Heart right ventricle (tissue), 16 donors: Measurements from ENCODE around the gene SFT2D1. TPM values are rescaled to one million over a fixed set of nuclear protein-coding genes. Genes with fewer than 3 reads are reported as not detected.

ENCODE experiments used
- ATAC-seq, 8 donors: fragments of 200-7000 bp; cut with Tn5 transposase; one replicate each; pipeline ENCODE4 v1.9.1; 2020; ENCODE audit warnings: mild to moderate bottlenecking in 8 of 8, moderate library complexity in 8 of 8, moderate number of reproducible peaks in 1 of 8
- DNase-seq, 2 donors: peaks; one replicate each; pipeline ENCODE4 v3.0.0-alpha.2; 2020
- H3K27ac ChIP-seq, 10 donors: fragments of 200-600 bp; sonication (generic) in 2 of 10; one replicate each; pipeline versions ENCODE4 v1.5.0 to v1.8.0; 2020 to 2022; ENCODE audit warnings: mild to moderate bottlenecking in 3 of 10
- H3K27me3 ChIP-seq, 7 donors: fragments of 200-600 bp; one replicate each; pipeline ENCODE4 v1.8.0; 2021 to 2022; ENCODE audit warnings: mild to moderate bottlenecking in 2 of 7
- H3K36me3 ChIP-seq, 9 donors: fragments of 200-600 bp; sonication (generic) in 1 of 9; one replicate each; pipeline versions ENCODE4 v1.5.0 to v1.8.0; 2020 to 2022; ENCODE audit warnings: mild to moderate bottlenecking in 2 of 9
- H3K4me1 ChIP-seq, 9 donors: fragments of 200-600 bp; sonication (generic) in 1 of 9; one replicate each; pipeline versions ENCODE4 v1.5.0 to v1.8.0; 2020 to 2022; ENCODE audit warnings: mild to moderate bottlenecking in 4 of 9
- H3K4me3 ChIP-seq, 10 donors: fragments of 200-600 bp; sonication (generic) in 2 of 10; one replicate each; pipeline versions ENCODE4 v1.5.0 to v1.8.0; 2020 to 2022; ENCODE audit warnings: mild to moderate bottlenecking in 7 of 10, moderate library complexity in 2 of 10
- H3K9me3 ChIP-seq, 11 donors: fragments of 200-600 bp in 10 of 11; sonication (generic) in 2 of 11; one replicate each; pipeline versions ENCODE4 v1.5.0 to v1.8.0; 2013 to 2022; ENCODE audit warnings: mild to moderate bottlenecking in 2 of 11, control low read depth in 1 of 11, moderate library complexity in 1 of 11
- CTCF ChIP-seq, 9 donors: fragments of 200-600 bp; sonication (generic) in 2 of 9; IDR thresholded peaks; one replicate each; pipeline versions ENCODE4 v1.5.0 to v1.8.0; 2021 to 2022; ENCODE audit warnings: antibody characterized with exemption in 9 of 9, mild to moderate bottlenecking in 5 of 9, moderate library complexity in 1 of 9
- WGBS, 2 donors: extraction: QIAGEN DNeasy Blood & Tissue Kit; methylation state at CpG; one replicate each; pipeline ENCODE4 v1.1.7; 2013; ENCODE audit warnings: inconsistent platforms in 1 of 2; 5-methylcytosine and 5-hydroxymethylcytosine counted together
- intact Hi-C, 10 donors: fragments of 100-400 bp; cut with DNase I; formaldehyde crosslinking; loops; one replicate each; pipeline versions ENCODE4 v1.11.1 to v1.14.2; 2022
- polyA plus RNA-seq, 2 donors: library from polyadenylated mRNA; stranded (reverse); fragments of 200-250 nt; gene quantifications; one replicate each; pipeline ENCODE4 v1.2.3, GENCODE V29; 2013
- total RNA-seq, 10 donors: library from RNA; stranded (reverse); fragmentation: NEBNext Ultra II Directional in 3 of 10; extraction: Animal tissue kit (Norgen Biotek cat#: 25700) in 3 of 10; gene quantifications; one replicate each; pipeline versions ENCODE4 v1.2.1 to v1.2.4, GENCODE V29; 2021 to 2023
- donor health status: Arrhythmogenic right ventricular cardiomyopathy.
- donor health status: ischemic (EF 13 %, LVEDD 7.1; RV severe dilation, severe dysfunction).
- donor health status: healthy with polysubstance abuse.
- donor health status: DM: no; HTN: yes; CAD: no.
- donor health status: DM: no; HTN: no; CAD: no.
- donor health status: ischemic (EF 25% LVEDD 6.9; RV normal size, moderate dysfunction).
- donor health status: ischemic (EF 25% LVEDD 5.7; RV mildly dilated, moderate dysfunction).
- donor health status: healthy.
- donor health status: DM: yes; HTN: yes; CAD: no.
- donor health status: Ischemic cardiomyopathy.
- donor health status: ischemic (EF 35%, LVEDD 5.7; RV mildly dilated, moderate dysfunction).
- donor health status: nonischemic (EF 11% LVEDD 7.7; RV severe dilation, severe dysfunction).
- donor health status: DM: yes; HTN: yes; CAD: no.
- donor health status: PGD.
- donor health status: ischemic (EF 29% LVEDD 5.4; RV normal size, mild dysfunction).
- donor health status: nonischemic (EF 23%, LVEDD 6.1; RV moderate dilation, normal function).

The SFT2D1 gene
- total and polyA plus RNA-seq, 12 donors: 15.6 to 43.6 (median 22.1) TPM

GRCh38 chr6:166343150-166343487, 774 bp upstream of the SFT2D1 start:
- intact Hi-C loops: loop anchor here in 6 of 10 donors (2.0 to 5.0 kb wide), 2 partner anchors 39 to 40 kb away; partner anchors contain the start of gene MPC1 (in 6 of the 6)
- no peaks in the 10 kb centered on the region for H3K9me3 ChIP-seq
- peak overlapping the region; percentile 90 to 99 (median 94) for H3K4me3 ChIP-seq
- WGBS, 2 donors: 47 to 54% methylated on average over 3 of the region's 3 CpGs
- no peak for TF ChIP-seq CTCF (IDR thresholded peaks at IDR 0.05)
- H3K27me3 ChIP-seq: no peaks in the 10 kb centered on the region
- ATAC-seq (no peak), DNase-seq (no peak)
- peak overlapping the region; percentile 75 to 99 (median 95) for H3K27ac ChIP-seq
- H3K4me1 ChIP-seq: peaks cover 11 to 48% (median 34%) of the 10 kb centered on the region in 9 donors
- H3K36me3 ChIP-seq: peaks cover 0 to 5% (median 0%) of the 10 kb centered on the region in 9 donors

GRCh38 chr6:166341977-166342348, 382 bp downstream of the SFT2D1 start:
- TF ChIP-seq CTCF (IDR thresholded peaks at IDR 0.05): no peak

GRCh38 chr6:166341464-166341863, 881 bp downstream of the SFT2D1 start:
- WGBS, 2 donors: 26 to 32% methylated on average over 7 of the region's 7 CpGs

More at GRCh38 chr6:166341977-166342348, 382 bp downstream of the SFT2D1 start:
- DNase-seq (no peak), ATAC-seq (peak in 7 of 8 donors; percentile 1 to 11 (median 6))
- Histone ChIP-seq H3K9me3 (no peaks in the 10 kb centered on the region), H3K4me3 (peak overlapping the region; percentile 90 to 99 (median 94)), H3K36me3 (peaks cover 0 to 17% (median 0%) of the 10 kb centered on the region in 9 donors), H3K27me3 (no peaks in the 10 kb centered on the region), H3K4me1 (peaks cover 11 to 59% (median 39%) of the 10 kb centered on the region in 9 donors), H3K27ac (peak overlapping the region; percentile 75 to 99 (median 95))
- intact Hi-C loops: loop anchor here in 6 of 10 donors (2.0 to 5.0 kb wide), 2 partner anchors 40 to 41 kb away; partner anchors contain the start of gene MPC1 (in 6 of the 6)
- 0% methylated on average over 16 of the region's 16 CpGs for WGBS, 2 donors

GRCh38 chr6:166338854-166339253, 3.5 kb downstream of the SFT2D1 start:
- no peak for TF ChIP-seq CTCF (IDR thresholded peaks at IDR 0.05)
- ATAC-seq: no peak
- intact Hi-C loops: loop anchor here in 1 of 10 donors (5.0 kb wide), 1 partner anchor 48 kb away; no protein-coding TSS in a partner anchor
- Histone ChIP-seq H3K27me3 (no peaks in the 10 kb centered on the region), H3K4me3 (no peak overlapping the region), H3K27ac (no peak overlapping the region), H3K4me1 (peaks cover 11 to 68% (median 46%) of the 10 kb centered on the region in 9 donors), H3K9me3 (no peaks in the 10 kb centered on the region), H3K36me3 (peaks cover 0 to 39% (median 8%) of the 10 kb centered on the region in 9 donors)
- no peak for DNase-seq
- WGBS, 2 donors: 95 to 99% methylated on average over 9 of the region's 9 CpGs

More at GRCh38 chr6:166341464-166341863, 881 bp downstream of the SFT2D1 start:
- Histone ChIP-seq H3K4me1 (peaks cover 11 to 62% (median 42%) of the 10 kb centered on the region in 9 donors), H3K27ac (peak overlapping the region in 7 of 10 donors; percentile 92 to 99 (median 96)), H3K36me3 (peaks cover 0 to 22% (median 0%) of the 10 kb centered on the region in 9 donors), H3K4me3 (peak overlapping the region; percentile 90 to 99 (median 94)), H3K9me3 (no peaks in the 10 kb centered on the region), H3K27me3 (no peaks in the 10 kb centered on the region)
- TF ChIP-seq CTCF (IDR thresholded peaks at IDR 0.05): no peak
- DNase-seq (no peak), ATAC-seq (no peak)
- intact Hi-C loops: loop anchor here in 4 of 10 donors (5.0 kb wide), 1 partner anchor 41 kb away; the partner anchor contains the start of gene MPC1 (in 4 of the 4)
